ENCODE data around the gene SKI.

SKI gene

GRCh38 chr1:2185880-2186855 lies 42.0 kb upstream of the SKI start:
- no peak overlapping the region for H2AFZ ChIP-seq (ENCODE audit: low read depth, low read length)
- H3K4me2 ChIP-seq (ENCODE audit: insufficient read depth, low read length): no peak overlapping the region
- ATAC-seq (ENCODE audit: insufficient read depth, low read depth) (0 out of 3 replicates have a peak, but pooled peaks have one; percentile 13), DNase-seq (no peak)
- H3K9me3 ChIP-seq (ENCODE audit: insufficient read depth, low read length, severe bottlenecking): no peaks in the 10 kb centered on the region
- H3K9ac ChIP-seq (ENCODE audit: low read depth, low read length): no peak overlapping the region
- no peak overlapping the region for H3K4me3 ChIP-seq (ENCODE audit: low read depth in 1 of 2, low read length in 2 of 2)
- H4K20me1 ChIP-seq (ENCODE audit: insufficient read depth, low read length): peaks cover 17% of the 10 kb centered on the region
- H3K4me1 ChIP-seq (ENCODE audit: insufficient read depth, low read length): no peaks in the 10 kb centered on the region
- 0 out of 2 replicates have a peak, but pooled peaks cover 6% of the 10 kb centered on the region for H3K79me2 ChIP-seq (ENCODE audit: insufficient read depth, low read length)
- no peak overlapping the region for H3K27ac ChIP-seq (ENCODE audit: low read length)
- peaks cover 18% of the 10 kb centered on the region for H3K36me3 ChIP-seq (ENCODE audit: insufficient read depth, low read length)
- TF ChIP-seq CTCF (IDR thresholded peaks at IDR 0.05; ENCODE audit: borderline replicate concordance, extremely low read depth, low read length, poor library complexity, severe bottlenecking) (no peak), EZH2 (IDR thresholded peaks at IDR 0.05; ENCODE audit: borderline replicate concordance, low read depth, low read length, severe bottlenecking) (no peak)
- no peaks in the 10 kb centered on the region for H3K27me3 ChIP-seq (ENCODE audit: insufficient read depth, low read length, poor library complexity)

- DNase-seq (no peak), ATAC-seq (ENCODE audit: insufficient read depth, low read depth) (no peak)
- no peaks in the 10 kb centered on the region for H3K27me3 ChIP-seq (ENCODE audit: insufficient read depth, low read length, poor library complexity)
- no peak overlapping the region for H3K27ac ChIP-seq (ENCODE audit: low read length)
- H3K4me3 ChIP-seq (ENCODE audit: low read depth in 1 of 2, low read length in 2 of 2): no peak overlapping the region
- peaks cover 19% of the 10 kb centered on the region for H3K36me3 ChIP-seq (ENCODE audit: insufficient read depth, low read length)
- H2AFZ ChIP-seq (ENCODE audit: low read depth, low read length): no peak overlapping the region
- peaks cover under 1% of the 10 kb centered on the region; the same call in 1 of the 2 replicates for H3K4me1 ChIP-seq (ENCODE audit: insufficient read depth, low read length)
- H4K20me1 ChIP-seq (ENCODE audit: insufficient read depth, low read length): peaks cover 17% of the 10 kb centered on the region
- H3K4me2 ChIP-seq (ENCODE audit: insufficient read depth, low read length): no peak overlapping the region
- no peak overlapping the region for H3K9ac ChIP-seq (ENCODE audit: low read depth, low read length)
- no peaks in the 10 kb centered on the region for H3K9me3 ChIP-seq (ENCODE audit: insufficient read depth, low read length, severe bottlenecking)
- TF ChIP-seq EZH2 (IDR thresholded peaks at IDR 0.05; ENCODE audit: borderline replicate concordance, low read depth, low read length, severe bottlenecking) (no peak), CTCF (IDR thresholded peaks at IDR 0.05; ENCODE audit: borderline replicate concordance, extremely low read depth, low read length, poor library complexity, severe bottlenecking) (no peak)
- 0 out of 2 replicates have a peak, but pooled peaks cover 9% of the 10 kb centered on the region for H3K79me2 ChIP-seq (ENCODE audit: insufficient read depth, low read length)
Observed at GRCh38 chr1:2186901-2187300, 41.2 kb upstream of the SKI start.

- H4K20me1 ChIP-seq (ENCODE audit: insufficient read depth, low read length): peaks cover 17% of the 10 kb centered on the region
- H3K4me1 ChIP-seq (ENCODE audit: insufficient read depth, low read length): peaks cover 8% of the 10 kb centered on the region
- H3K36me3 ChIP-seq (ENCODE audit: insufficient read depth, low read length): peaks cover 20% of the 10 kb centered on the region
- no peaks in the 10 kb centered on the region for H3K27me3 ChIP-seq (ENCODE audit: insufficient read depth, low read length, poor library complexity)
- no peak for DNase-seq
- no peak overlapping the region for H3K27ac ChIP-seq (ENCODE audit: low read length)
- peaks cover 16% of the 10 kb centered on the region; the same call in 1 of the 2 replicates for H3K79me2 ChIP-seq (ENCODE audit: insufficient read depth, low read length)
- no peak overlapping the region for H2AFZ ChIP-seq (ENCODE audit: low read depth, low read length)
- no peak overlapping the region for H3K9ac ChIP-seq (ENCODE audit: low read depth, low read length)
- TF ChIP-seq EZH2 (IDR thresholded peaks at IDR 0.05; ENCODE audit: borderline replicate concordance, low read depth, low read length, severe bottlenecking) (no peak), CTCF (IDR thresholded peaks at IDR 0.05; ENCODE audit: borderline replicate concordance, extremely low read depth, low read length, poor library complexity, severe bottlenecking) (no peak)
- no peak for ATAC-seq (ENCODE audit: insufficient read depth, low read depth)
- no peaks in the 10 kb centered on the region for H3K9me3 ChIP-seq (ENCODE audit: insufficient read depth, low read length, severe bottlenecking)
- no peak overlapping the region for H3K4me3 ChIP-seq (ENCODE audit: low read depth in 1 of 2, low read length in 2 of 2)
- no peak overlapping the region for H3K4me2 ChIP-seq (ENCODE audit: insufficient read depth, low read length)
Observed at GRCh38 chr1:2187619-2188018, 40.5 kb upstream of the SKI start.
